Measurements from ENCODE around the gene ABCB10.

DNA sequence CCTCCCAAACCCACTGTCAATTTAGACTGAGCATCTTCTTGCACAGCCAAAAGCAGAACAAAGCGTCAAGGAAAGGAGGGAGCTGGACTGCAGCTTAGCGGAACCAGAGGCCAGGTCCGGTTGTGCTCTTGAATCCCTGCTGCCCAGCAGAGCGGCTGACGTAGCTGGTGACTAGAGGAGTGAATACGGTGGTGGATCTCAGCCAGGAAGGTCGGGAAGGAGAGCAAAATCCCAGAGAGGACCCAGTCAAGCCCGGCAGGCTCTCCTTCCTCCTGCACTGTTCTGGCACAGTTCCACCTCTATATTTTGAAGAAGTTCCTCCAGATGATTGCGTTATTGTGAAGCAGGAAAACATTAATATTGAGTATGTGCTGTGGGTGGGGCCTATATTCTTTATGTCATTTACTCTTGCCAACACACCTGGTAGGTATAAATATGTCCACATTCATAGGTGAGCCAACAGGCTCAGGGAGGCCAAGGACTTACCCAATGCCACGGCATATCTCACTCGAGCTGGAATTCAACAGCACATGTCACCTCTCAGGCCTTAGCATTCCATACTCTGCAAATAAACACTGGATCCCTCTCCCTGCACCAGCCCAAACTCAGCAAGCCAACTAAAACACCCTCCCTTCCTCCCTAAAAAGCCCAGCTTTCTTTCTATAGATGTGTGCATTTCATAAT lies 23.6 kb upstream of the ABCB10 start:
- TF ChIP-seq POLR2A (IDR thresholded peaks at IDR 0.05): no peak
- TF ChIP-seq, protein P1, sequence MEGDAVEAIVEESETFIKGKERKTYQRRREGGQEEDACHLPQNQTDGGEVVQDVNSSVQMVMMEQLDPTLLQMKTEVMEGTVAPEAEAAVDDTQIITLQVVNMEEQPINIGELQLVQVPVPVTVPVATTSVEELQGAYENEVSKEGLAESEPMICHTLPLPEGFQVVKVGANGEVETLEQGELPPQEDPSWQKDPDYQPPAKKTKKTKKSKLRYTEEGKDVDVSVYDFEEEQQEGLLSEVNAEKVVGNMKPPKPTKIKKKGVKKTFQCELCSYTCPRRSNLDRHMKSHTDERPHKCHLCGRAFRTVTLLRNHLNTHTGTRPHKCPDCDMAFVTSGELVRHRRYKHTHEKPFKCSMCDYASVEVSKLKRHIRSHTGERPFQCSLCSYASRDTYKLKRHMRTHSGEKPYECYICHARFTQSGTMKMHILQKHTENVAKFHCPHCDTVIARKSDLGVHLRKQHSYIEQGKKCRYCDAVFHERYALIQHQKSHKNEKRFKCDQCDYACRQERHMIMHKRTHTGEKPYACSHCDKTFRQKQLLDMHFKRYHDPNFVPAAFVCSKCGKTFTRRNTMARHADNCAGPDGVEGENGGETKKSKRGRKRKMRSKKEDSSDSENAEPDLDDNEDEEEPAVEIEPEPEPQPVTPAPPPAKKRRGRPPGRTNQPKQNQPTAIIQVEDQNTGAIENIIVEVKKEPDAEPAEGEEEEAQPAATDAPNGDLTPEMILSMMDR (IDR thresholded peaks at IDR 0.05): no peak

Measured in testis (tissue), 2 donors.